ENCODE data around the gene C12orf42.

DNA sequence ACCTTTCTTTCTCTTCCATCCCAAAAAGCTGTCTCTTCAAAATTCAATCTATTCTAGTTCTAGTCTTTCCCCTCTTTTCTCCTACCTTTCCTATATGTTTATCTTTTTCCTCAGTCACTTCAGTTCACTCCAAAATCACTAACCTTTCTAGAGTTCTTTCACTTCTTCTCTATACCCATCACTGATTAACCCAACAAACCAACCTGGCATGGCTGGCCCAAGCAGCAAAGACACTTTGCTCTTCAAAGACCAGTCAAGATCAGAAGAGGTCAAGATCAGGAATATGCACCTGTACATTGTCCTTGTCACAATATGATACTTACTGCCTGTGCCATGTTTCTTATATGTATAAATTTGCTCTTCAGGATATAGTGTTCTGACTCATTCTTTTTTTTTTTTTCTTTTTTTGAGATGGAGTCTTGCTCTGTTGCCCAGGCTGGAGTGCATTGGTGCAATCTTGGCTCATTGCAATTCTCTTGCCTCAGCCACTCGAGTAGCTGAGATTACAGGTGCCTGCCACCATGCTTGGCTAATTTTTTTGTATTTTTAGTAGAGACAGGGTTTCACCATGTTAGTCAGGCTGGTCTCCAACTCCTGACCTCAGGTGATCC is 112.9 kb downstream of the C12orf42 start:
- TF ChIP-seq, protein P1, sequence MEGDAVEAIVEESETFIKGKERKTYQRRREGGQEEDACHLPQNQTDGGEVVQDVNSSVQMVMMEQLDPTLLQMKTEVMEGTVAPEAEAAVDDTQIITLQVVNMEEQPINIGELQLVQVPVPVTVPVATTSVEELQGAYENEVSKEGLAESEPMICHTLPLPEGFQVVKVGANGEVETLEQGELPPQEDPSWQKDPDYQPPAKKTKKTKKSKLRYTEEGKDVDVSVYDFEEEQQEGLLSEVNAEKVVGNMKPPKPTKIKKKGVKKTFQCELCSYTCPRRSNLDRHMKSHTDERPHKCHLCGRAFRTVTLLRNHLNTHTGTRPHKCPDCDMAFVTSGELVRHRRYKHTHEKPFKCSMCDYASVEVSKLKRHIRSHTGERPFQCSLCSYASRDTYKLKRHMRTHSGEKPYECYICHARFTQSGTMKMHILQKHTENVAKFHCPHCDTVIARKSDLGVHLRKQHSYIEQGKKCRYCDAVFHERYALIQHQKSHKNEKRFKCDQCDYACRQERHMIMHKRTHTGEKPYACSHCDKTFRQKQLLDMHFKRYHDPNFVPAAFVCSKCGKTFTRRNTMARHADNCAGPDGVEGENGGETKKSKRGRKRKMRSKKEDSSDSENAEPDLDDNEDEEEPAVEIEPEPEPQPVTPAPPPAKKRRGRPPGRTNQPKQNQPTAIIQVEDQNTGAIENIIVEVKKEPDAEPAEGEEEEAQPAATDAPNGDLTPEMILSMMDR (conservative IDR thresholded peaks at IDR 0.05) = no peak
- TF ChIP-seq EZH2 (IDR thresholded peaks at IDR 0.05; ENCODE audit: low read depth) = no peak
